Uterus (tissue), 2 donors: Measurements from ENCODE around the gene TIA1.

Experiments used
- CTCF ChIP-seq, 4 experiments: fragments of 200-600 bp in 2 of 4; fragments of 450-650 bp in 2 of 4; sonication (generic) in 2 of 4; IDR thresholded peaks; one replicate each; pipeline ENCODE4 v1.5.1; 2016 to 2019; ENCODE audit warnings: antibody characterized with exemption in 4 of 4, mild to moderate bottlenecking in 2 of 4, moderate library complexity in 1 of 4
- POLR2A ChIP-seq, 2 donors: fragments of 450-650 bp; IDR thresholded peaks; one replicate each; pipeline ENCODE4 v1.6.1; 2016; ENCODE audit warnings: antibody characterized with exemption in 2 of 2, mild to moderate bottlenecking in 1 of 2, moderate library complexity in 1 of 2

- TF ChIP-seq CTCF (IDR thresholded peaks at IDR 0.05), result no peak
- no peak for TF ChIP-seq POLR2A (IDR thresholded peaks at IDR 0.05)
Measured at GRCh38 chr2:70247364-70248180, 856 bp downstream of the TIA1 start.
